ENCODE measurements around the gene RPS19BP1.

The RPS19BP1 gene

DNA sequence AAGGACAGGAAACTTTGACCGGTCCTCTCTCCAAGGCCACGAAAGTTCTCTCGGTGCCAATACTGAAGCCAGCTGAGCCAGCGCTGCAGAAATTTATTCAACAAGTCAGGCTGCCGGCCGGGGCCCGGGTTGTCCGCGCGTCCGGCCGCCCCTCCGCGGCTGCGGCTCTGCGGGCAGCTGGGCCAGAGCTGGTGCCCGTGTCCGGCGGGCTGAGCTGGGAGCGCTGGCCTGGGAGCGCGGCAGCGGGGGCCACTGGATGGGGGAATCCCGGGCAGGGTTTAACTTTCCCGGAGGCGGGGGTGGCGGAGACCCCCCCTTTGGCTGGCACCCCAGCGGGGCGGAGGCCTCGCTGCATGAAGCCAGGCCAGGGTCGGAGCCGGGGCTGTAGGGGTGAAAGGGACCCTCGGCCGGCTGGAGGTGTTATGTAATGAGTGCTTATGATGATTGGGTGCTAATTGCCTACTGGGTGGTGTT is 25.7 kb upstream of the RPS19BP1 start:
- H3K4me1 ChIP-seq: peaks cover 0 to 25% (median 12%) of the 10 kb centered on the region in 4 donors
- intact Hi-C loops (cut with DNase I; ENCODE audit: low total_unique reads): no loop called here
- DNase-seq: no peak
- H3K9me3 ChIP-seq: no peaks in the 10 kb centered on the region
- TF ChIP-seq, protein P1, sequence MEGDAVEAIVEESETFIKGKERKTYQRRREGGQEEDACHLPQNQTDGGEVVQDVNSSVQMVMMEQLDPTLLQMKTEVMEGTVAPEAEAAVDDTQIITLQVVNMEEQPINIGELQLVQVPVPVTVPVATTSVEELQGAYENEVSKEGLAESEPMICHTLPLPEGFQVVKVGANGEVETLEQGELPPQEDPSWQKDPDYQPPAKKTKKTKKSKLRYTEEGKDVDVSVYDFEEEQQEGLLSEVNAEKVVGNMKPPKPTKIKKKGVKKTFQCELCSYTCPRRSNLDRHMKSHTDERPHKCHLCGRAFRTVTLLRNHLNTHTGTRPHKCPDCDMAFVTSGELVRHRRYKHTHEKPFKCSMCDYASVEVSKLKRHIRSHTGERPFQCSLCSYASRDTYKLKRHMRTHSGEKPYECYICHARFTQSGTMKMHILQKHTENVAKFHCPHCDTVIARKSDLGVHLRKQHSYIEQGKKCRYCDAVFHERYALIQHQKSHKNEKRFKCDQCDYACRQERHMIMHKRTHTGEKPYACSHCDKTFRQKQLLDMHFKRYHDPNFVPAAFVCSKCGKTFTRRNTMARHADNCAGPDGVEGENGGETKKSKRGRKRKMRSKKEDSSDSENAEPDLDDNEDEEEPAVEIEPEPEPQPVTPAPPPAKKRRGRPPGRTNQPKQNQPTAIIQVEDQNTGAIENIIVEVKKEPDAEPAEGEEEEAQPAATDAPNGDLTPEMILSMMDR (IDR thresholded peaks at IDR 0.05): no peak
- no peak overlapping the region for H3K27ac ChIP-seq
- H3K4me3 ChIP-seq: peak overlapping the region in 1 of 2 donors; percentile 0
- peaks cover 0 to 85% of the 10 kb centered on the region in 2 donors for H3K27me3 ChIP-seq
- H3K36me3 ChIP-seq: no peaks in the 10 kb centered on the region

DNA sequence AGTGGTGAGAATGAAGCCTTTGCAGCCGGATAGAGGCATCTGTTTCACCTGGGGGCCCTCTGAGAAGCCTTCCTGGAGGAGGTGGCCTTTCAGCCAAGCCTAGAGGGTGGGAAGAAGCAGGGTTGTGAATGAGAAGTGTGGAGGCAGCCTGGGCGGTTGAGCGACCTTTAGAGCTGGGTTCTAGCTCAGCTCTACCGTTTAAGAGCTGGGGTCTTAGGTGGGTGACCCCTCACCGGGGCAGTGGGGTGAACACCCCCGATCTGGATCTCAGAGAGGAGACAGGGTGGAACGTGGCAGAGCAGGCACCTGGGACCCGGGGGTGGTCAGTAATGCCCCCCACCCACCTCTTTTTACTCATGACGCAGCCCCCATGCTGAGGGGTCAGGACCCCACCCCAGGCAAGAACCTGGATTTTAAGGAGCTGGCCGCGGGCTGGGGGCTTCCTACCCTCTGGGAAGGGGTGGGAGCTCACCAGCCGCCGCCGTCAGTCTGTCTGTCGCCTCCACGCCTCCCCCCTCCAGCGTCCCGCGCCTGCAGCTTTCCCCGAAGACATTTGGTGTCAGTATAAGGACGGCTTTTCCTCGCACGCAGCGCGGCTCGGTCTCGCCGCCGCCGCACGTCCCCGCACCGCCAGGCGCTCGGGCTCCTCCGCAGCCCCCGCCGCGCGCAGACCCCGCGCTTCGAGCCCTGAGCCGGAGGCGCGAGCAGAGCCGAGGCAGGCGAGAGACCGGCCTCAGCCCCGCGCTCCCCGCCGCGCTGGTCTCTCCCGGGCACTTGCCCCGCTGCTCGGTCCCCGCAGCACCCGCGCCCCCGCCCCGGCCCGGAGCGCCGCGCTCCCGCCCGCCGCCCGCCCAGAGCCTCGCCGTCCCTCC is 24.7 kb upstream of the RPS19BP1 start:
- DNase-seq: no peak
- intact Hi-C loops (cut with DNase I; ENCODE audit: low total_unique reads): no loop called here
- peak overlapping the region in 1 of 2 donors; percentile 3 for H3K4me3 ChIP-seq

DNA sequence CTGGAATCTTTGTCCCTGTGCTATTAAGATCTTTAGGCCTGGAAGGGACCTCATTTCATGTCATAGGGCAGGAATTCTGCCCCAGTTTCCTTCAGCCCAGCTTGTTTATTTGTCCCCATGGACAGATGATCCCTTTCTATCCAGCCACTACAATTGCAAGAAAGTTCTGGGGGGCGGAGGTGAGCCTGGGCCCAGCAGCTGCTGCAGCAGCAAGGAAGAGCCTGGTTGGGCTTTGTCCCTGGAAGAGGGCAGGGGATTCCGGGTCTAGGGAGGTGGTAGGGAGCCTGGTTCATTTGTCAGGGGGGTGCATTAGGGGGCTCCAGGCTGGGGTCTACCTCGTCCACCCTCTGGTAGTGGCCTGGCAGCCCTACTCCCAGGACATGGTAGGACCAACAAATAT is 21.6 kb upstream of the RPS19BP1 start:
- Histone ChIP-seq H3K27ac (no peak overlapping the region), H3K9me3 (no peaks in the 10 kb centered on the region), H3K4me1 (peaks cover 0 to 16% (median 12%) of the 10 kb centered on the region in 4 donors), H3K4me3 (no peak overlapping the region), H3K36me3 (no peaks in the 10 kb centered on the region), H3K27me3 (peaks cover 0 to 81% of the 10 kb centered on the region in 2 donors)
- TF ChIP-seq, protein P1 (IDR thresholded peaks at IDR 0.05): no peak
- intact Hi-C loops (cut with DNase I; ENCODE audit: low total_unique reads): no loop called here
- no peak for DNase-seq

More for the DNA sequence above, 24.7 kb upstream of the RPS19BP1 start:
- no peaks in the 10 kb centered on the region for H3K36me3 ChIP-seq
- no peaks in the 10 kb centered on the region for H3K9me3 ChIP-seq
- peaks cover 0 to 84% of the 10 kb centered on the region in 2 donors for H3K27me3 ChIP-seq
- H3K27ac ChIP-seq: no peak overlapping the region
- peaks cover 0 to 25% (median 12%) of the 10 kb centered on the region in 4 donors for H3K4me1 ChIP-seq
- TF ChIP-seq, protein P1 (IDR thresholded peaks at IDR 0.05): no peak

DNA sequence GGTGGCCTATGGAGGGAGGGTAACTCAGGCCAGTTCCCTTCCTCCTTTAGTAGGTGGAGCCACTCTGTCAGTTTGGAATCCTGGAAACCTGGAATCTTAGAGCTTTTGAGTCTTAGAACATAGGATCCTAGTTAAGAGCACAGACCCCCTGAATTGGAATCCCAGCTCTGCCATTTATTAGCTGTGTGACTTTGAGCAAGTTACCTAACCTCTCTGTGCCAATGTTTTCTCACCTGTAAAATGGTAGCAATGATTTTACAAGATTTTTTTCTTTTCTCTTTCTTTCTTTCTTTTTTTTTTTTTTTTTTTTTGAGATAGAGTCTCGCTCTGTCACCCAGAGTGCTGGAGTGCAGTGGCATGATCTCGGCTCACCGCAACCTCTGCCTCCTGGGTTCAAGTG is 20.9 kb upstream of the RPS19BP1 start:
- TF ChIP-seq, protein P1 (IDR thresholded peaks at IDR 0.05): no peak
- no peak for DNase-seq
- no peak overlapping the region for H3K27ac ChIP-seq
- intact Hi-C loops (cut with DNase I; ENCODE audit: low total_unique reads): no loop called here
- H3K9me3 ChIP-seq: no peaks in the 10 kb centered on the region
- H3K4me1 ChIP-seq: peaks cover 0 to 13% (median 10%) of the 10 kb centered on the region in 4 donors
- H3K4me3 ChIP-seq: no peak overlapping the region
- H3K36me3 ChIP-seq: no peaks in the 10 kb centered on the region
- peaks cover 0 to 79% of the 10 kb centered on the region in 2 donors for H3K27me3 ChIP-seq

DNA sequence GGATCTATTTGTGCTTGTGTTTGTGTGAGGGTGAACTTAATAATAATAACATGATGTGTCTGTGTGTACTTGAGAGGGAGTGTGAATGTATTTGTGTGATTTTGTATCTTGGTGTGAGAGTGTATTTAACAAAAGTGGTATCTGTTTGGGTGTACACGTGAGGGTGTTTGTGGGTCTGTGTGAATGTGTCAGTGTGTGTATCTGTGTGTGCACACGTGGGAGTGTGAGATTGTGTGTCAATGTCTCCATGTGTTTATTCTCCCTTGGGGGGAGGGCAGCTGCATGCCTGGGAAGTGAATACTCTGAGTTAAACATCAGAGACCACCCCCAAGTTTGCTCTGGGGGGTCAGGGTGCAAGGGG is 15.0 kb upstream of the RPS19BP1 start:
- H3K27ac ChIP-seq: no peak overlapping the region
- TF ChIP-seq, protein P1 (IDR thresholded peaks at IDR 0.05): no peak
- intact Hi-C loops (cut with DNase I; ENCODE audit: low total_unique reads): no loop called here
- peaks cover 0 to 81% of the 10 kb centered on the region in 2 donors for H3K27me3 ChIP-seq
- no peaks in the 10 kb centered on the region for H3K36me3 ChIP-seq
- no peaks in the 10 kb centered on the region for H3K9me3 ChIP-seq
- no peak overlapping the region for H3K4me3 ChIP-seq
- DNase-seq: no peak
- peaks cover 0 to 5% (median 0%) of the 10 kb centered on the region in 4 donors for H3K4me1 ChIP-seq

All from tibial artery (tissue), 4 donors.